GM19193 (cell line): ENCODE data around the gene PHF21A.

Experiments used
- POLR2A ChIP-seq: IDR thresholded peaks from 4 replicates; pipeline ENCODE4 v1.6.1; 2011; ENCODE audit not compliant: insufficient read depth, insufficient read length; ENCODE audit errors: extremely low read depth

PHF21A gene

DNA sequence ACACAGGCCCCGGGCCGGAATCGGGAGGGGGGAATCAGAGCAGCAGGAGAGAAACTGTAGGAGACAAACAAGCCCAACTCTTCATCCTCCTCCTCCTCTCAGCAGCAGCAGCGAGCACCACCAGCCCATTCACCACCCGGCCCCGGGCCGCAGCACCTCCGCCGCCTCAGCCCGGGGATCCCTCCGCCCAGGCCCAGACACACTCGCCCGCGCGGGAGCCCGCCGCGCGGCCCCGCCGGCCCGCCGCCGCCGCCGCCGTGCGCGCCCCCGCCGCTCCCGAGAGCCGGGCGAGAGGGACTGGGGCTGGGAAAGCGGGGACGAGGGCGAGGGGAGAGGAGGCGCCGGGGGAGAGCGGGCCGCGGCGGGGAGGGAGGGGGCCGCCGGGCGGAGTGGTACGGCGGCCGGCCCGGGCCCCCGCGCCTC, at the start of gene PHF21A:
Gene PHF21A (minus strand): TSS at position 154 of the 423 bp plus-strand sequence. CDS start 37,235 bp downstream, outside the sequence.
- peak; percentile 70 for TF ChIP-seq POLR2A

DNA sequence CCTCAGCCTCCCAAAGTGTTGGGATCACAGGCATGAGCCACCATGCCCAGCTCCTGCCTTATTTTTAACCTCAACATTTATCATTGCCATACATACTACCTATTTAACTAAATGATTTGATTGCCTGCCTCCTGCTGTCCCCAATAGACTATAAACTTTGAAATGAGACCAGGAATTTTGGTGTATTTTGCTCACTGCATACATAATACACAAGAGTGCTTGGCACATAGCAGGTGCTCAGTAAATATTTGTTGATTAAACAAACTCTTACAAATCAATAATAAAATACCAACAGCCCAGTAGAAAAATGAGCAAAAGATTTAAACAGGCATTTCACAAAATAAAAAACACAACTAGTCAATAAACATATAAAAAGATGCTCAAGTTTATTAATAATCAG, 49.5 kb upstream of the PHF21A start:
- no peak for TF ChIP-seq POLR2A

DNA sequence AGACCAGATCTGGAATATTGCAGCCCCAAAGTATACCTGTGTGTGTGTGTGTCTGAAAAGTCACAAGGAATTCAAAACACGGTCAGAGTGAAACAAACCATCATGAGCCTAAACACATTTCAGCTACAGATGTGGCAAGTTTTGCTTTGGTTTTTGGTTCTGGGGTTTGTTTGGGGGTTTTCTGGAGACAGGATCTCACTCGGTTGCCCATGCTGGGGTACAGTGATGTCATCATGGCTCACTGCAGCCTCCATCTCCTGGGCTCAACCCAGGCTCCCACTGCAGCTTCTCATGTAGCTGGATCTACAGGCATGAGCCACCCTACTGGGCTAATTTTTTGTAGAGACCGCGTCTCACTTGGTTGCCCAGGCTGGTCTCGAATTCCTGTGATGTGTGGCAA, 41.4 kb upstream of the PHF21A start:
- TF ChIP-seq POLR2A: no peak

DNA sequence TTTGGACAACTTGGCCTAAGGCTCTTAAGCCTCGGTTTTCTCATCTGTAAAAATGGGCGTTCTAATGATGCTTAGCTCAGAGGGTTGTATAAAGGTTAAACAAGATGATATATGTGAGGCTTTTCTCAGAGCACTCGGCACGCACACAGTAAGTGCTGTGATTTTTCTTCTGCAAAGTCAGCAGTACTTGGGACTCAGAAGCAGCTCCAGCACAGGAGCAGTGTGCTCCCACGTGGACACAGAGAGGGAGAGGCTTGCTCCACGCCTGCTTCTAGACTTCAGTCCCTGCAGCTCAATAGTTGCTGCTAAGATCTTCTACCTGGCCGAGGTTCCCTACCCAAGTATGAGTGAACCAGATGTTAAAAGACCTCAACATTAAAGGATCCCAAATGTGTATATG, 39.9 kb upstream of the PHF21A start:
- TF ChIP-seq POLR2A: no peak

DNA sequence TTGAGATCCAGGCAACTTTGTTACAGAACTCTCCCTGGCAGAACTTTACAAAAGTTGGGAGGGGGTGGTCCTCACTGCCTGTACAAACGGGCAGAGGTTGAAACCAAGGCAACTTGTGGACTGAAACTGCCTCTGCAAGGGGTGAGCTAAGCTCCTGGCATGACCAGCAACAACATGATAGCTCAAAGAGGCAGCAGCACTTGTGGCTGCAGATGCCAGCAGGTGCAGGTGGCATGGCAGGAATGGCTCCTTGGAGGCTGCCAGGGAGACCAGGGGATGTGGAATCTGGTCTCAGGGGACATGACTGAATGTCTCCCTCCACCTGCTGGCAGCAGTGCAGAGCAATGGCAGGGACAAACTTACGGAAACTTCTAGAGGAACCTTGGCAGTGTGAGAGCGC, 38.8 kb upstream of the PHF21A start:
- no peak for TF ChIP-seq POLR2A

DNA sequence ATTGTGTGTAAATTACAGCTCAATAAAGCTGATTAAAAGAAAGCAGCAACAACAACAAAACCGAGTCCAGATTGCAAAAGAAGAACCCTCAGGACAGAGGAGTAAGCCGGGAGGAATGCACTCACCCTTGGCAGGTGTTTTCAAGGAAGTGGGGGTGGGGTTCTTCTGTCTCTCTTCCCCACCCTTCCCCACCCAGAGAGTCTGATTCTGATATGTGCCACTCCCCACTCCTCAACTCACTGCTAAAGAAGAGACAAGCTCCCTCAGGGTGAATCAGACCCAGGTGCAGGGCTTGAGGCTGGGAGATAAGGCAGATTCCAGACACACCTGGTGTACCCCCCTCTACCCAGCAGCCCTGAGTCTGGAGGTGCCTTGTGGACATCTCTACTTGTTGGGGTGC, 38.4 kb upstream of the PHF21A start:
- TF ChIP-seq POLR2A: no peak

DNA sequence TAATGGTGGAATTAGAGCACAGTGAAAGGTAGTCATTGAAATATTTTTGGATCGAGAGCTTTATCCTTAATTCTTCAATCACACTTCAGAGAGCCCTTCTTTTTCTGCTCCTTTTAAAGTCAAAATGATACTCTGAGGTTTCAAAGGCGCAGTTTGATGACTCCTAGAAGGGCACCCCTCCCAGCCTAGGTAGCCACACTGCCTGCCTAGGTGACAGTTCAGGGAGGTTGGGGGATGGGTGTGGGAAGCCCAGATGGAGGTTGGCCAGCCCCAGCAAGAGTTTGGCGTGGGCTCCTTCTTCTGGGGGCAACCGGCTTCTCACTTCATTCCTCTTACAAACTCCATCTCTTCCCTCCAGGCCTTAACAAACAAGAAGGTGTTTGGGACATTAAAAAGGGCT, 28.6 kb upstream of the PHF21A start:
- TF ChIP-seq POLR2A: no peak

DNA sequence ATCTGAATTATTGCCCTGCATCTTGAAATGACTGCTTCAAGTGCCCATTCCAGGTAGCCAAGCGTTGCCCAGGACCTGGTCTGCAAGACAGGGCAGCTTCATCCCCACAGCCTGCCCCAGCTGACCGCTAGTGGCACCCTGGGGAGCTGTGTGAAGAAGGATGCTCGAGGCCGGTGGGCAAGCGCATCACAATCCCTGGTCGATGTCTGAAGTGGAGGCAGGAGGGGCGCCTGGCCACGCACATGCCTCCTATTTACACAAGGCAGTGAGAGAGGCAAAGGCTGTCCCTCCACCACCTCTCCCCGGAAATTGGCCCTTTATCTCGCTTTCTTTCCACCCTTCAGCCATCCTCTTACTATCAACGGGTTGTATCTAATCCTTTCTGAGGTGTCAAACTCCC, 28.1 kb upstream of the PHF21A start:
- TF ChIP-seq POLR2A: no peak

DNA sequence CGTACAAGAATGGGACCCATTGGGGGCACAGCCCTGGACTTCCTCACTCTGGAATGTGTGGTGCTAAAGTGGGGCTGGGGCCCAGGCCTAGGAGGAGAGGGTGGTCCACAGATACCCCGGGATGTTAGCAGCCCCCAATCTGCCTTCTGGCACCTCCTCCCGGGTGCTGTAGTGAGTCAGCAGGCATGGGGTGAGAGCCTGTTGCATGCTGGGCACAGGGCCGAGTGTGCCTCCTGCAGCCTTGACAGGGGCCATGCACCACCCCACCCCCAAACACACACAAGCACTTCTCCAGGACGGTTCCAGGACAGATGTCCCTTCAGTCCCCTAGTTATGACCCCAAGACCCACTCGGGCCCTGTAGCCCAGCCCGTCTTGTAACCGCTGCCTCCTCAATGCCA, 23.5 kb upstream of the PHF21A start:
- TF ChIP-seq POLR2A: no peak

DNA sequence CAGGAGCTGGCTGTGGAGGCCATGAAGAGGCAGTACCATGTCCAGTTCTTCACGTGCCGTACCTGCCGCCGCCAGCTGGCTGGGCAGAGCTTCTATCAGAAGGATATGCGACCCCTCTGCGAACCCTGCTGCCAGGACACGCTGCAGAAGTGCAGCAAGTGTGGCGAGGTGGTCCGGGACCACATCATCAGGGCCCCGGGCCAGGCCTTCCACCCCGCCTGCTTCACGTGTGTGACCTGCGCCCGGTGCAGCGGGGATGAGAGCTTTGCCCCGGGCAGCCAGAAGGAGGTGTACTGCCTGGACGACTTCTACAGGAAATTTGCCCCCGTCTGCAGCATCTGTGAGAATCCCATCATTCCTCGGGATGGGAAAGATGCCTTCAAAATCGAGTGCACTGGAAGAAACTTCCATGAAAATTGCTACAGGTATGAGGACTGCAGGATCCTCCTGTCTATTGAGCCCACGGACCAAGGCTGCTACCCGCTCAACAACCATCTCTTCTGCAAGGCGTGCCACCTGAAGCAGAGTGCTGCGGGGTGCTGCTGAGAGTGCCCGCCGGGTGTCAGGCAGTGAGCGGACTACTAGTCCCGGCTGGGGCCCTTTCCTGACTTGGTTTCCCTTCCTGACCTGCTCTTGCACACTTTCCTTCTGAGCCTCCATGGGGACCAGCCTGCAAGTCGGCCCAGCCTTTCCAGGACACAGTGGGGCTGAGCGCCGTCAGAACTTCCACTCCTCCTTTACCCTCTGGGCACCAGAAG, 22.0 kb upstream of the PHF21A start:
- TF ChIP-seq POLR2A: no peak

DNA sequence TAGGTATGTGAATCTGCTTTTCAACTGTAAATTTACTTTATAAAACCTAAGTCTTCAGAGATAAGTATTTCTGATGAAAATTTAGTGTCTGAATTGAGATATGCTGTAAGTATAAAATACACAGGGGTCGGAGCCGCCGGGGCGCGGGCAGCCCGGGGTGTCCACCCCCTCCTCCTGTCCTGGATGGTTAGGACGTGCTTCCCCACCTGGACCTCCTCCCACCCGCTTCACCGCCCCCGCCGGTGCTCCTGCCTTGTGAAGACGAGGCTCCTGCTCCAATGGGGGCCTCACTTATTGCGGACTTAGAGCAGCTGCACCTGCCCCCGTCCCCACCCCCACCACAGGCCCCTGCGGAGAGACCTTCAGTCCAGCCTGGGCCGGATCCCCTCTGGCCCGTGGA, 21.3 kb upstream of the PHF21A start:
- no peak for TF ChIP-seq POLR2A

DNA sequence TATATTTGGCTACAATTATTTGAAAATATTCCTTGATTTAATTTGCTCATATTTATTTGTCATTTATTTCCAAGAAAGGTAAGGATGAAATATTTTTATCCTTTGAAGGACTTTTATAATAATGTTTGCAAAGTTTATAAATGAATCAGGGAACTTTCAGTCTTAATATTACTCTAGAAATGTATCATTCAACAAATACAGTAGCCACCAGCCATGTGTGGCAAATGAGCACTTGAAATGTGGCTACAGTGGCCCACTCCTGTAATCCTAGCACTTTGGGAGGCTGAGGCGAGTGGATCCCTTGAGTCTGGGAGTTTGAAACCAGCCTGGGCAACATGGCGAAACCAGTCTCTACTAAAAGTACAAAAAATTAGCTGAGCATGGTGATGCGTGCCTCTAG, 20.3 kb upstream of the PHF21A start:
- no peak for TF ChIP-seq POLR2A

DNA sequence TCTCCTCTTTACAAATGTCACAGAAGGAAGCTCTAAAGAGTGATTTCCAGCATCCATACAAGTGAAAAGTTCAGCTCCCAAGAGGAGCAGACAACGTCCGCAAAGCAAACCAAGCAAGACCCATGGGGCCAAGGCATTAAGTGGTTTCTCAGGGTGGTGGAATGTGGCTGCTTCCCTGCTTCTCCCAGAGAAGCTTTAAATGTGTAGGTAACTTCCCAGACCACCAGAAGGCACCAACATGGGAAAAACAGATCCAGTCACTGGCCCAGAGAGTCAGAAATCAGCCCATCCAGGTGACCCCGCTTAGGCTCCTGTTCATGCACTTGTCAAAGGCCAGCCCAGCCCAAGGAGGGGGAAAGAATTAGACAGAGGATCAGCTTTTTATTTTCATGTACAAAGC, 13.3 kb upstream of the PHF21A start:
- TF ChIP-seq POLR2A: no peak

DNA sequence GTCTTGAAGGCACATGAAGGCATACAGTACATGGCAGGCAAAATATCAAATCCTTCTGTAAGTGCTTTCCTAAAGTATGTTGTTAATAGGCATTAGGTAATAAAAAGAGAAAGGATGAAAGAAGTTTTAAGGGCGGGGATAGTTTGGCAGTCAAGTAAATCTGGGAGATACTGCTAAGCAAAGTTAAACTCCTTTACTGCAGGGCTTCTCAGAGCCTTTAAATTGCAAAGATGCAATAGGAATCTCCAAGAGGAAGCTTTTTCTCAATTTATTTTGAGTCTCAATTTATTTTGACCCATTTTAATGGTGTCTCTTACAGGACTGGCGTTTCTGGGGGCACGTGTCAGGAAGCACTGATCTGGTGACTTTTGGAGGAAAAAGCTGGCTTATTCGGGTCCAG, 12.8 kb upstream of the PHF21A start:
- TF ChIP-seq POLR2A: no peak

DNA sequence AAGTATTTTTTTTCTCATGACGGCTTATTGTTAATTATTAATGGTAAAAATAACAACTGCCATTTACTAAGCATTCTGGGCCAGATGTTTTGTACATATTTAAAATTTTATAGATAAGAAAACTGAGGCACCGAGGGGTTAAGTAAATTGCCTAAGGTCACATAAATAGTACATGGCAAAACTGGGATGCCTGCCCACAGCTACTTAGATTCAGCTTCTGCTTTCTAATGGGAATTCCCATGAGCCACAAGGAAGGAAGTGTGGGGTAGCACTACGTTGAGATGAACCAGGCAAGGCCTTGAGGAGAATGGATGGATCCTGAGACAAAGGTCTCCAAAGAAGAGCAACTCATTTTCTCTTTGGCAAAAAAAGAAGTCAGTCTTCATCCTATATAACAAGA, 11.9 kb upstream of the PHF21A start:
- no peak for TF ChIP-seq POLR2A

DNA sequence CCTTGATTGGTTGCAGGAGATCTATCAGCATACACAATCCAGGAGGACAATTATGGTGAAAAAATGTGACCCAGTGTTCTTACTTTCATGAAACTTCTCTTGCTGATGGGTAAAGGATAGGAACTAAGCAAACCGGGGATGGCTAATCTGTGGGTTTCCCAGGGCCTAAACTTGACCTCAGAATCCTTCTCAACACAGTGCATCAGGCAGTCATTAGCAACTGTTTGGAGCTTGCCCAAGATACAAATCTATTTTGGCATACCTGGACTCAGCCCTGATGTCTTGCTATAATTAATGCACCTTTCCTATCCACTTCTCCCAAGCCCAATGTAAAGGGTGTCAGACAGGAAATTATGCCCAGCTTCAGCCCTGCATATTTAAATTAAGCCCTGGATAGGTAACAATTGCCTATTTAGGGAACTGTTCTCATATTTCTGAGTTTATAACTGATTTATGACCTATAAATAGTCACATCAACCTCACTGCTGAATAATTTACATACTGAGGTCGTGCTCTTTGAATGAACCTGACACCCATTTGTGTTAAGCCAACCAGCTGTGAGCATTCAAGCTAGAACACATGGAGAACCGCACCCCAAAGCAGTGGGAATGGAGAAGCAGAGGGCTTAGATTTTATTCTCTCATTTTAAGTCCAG, 9.2 kb upstream of the PHF21A start:
- no peak for TF ChIP-seq POLR2A
